Measurements from ENCODE around the gene MACROD2. TPM values are rescaled to one million over a fixed set of nuclear protein-coding genes. Genes with fewer than 3 reads are reported as not detected.

The MACROD2 gene
- total RNA-seq, 1 experiment from 2014 or later = 0.12 TPM

- Histone ChIP-seq H3K4me1 (no peaks in the 10 kb centered on the region), H3K27ac (no peak overlapping the region), H3K27me3 (no peaks in the 10 kb centered on the region), H3K9me3 (replicated peaks) (no peaks in the 10 kb centered on the region), H3K4me3 (no peak overlapping the region), H3K36me3 (no peaks in the 10 kb centered on the region)
- DNase-seq = no peak
Observed at GRCh38 chr20:14821251-14821650, 825.9 kb downstream of the MACROD2 start.

GRCh38 chr20:14824996-14825395 is 829.7 kb downstream of the MACROD2 start:
- no peaks in the 10 kb centered on the region for H3K36me3 ChIP-seq
- no peak overlapping the region for H3K27ac ChIP-seq
- H3K27me3 ChIP-seq = no peaks in the 10 kb centered on the region
- DNase-seq = no peak
- H3K9me3 ChIP-seq (replicated peaks) = no peaks in the 10 kb centered on the region
- no peak overlapping the region for H3K4me3 ChIP-seq
- no peaks in the 10 kb centered on the region for H3K4me1 ChIP-seq

- no peak overlapping the region for H3K4me3 ChIP-seq
Observed at GRCh38 chr20:14826543-14827313, 831.4 kb downstream of the MACROD2 start.

GRCh38 chr20:14828459-14828858 is 833.1 kb downstream of the MACROD2 start:
- no peaks in the 10 kb centered on the region for H3K9me3 ChIP-seq (replicated peaks)
- H3K27ac ChIP-seq = no peak overlapping the region
- no peaks in the 10 kb centered on the region for H3K36me3 ChIP-seq
- H3K4me3 ChIP-seq = no peak overlapping the region
- H3K27me3 ChIP-seq = no peaks in the 10 kb centered on the region
- no peaks in the 10 kb centered on the region for H3K4me1 ChIP-seq
- DNase-seq = no peak

More at GRCh38 chr20:14826543-14827313, 831.4 kb downstream of the MACROD2 start:
- H3K27ac ChIP-seq = no peak overlapping the region
- no peaks in the 10 kb centered on the region for H3K4me1 ChIP-seq
- no peaks in the 10 kb centered on the region for H3K9me3 ChIP-seq (replicated peaks)
- H3K27me3 ChIP-seq = no peaks in the 10 kb centered on the region
- DNase-seq = no peak
- no peaks in the 10 kb centered on the region for H3K36me3 ChIP-seq

- no peaks in the 10 kb centered on the region for H3K9me3 ChIP-seq (replicated peaks)
- no peaks in the 10 kb centered on the region for H3K36me3 ChIP-seq
- no peak for DNase-seq
- no peak overlapping the region for H3K4me3 ChIP-seq
- H3K4me1 ChIP-seq = no peaks in the 10 kb centered on the region
- H3K27ac ChIP-seq = no peak overlapping the region
- no peaks in the 10 kb centered on the region for H3K27me3 ChIP-seq
Observed at GRCh38 chr20:14829906-14830305, 834.6 kb downstream of the MACROD2 start.

GRCh38 chr20:14830466-14830865 is 835.1 kb downstream of the MACROD2 start:
- DNase-seq = no peak
- Histone ChIP-seq H3K4me3 (no peak overlapping the region), H3K9me3 (replicated peaks) (no peaks in the 10 kb centered on the region), H3K27me3 (no peaks in the 10 kb centered on the region), H3K36me3 (no peaks in the 10 kb centered on the region), H3K4me1 (no peaks in the 10 kb centered on the region), H3K27ac (no peak overlapping the region)

- H3K36me3 ChIP-seq = no peaks in the 10 kb centered on the region
- H3K27ac ChIP-seq = no peak overlapping the region
- DNase-seq = no peak
- H3K9me3 ChIP-seq (replicated peaks) = no peaks in the 10 kb centered on the region
- H3K27me3 ChIP-seq = no peaks in the 10 kb centered on the region
- no peak overlapping the region for H3K4me3 ChIP-seq
- no peaks in the 10 kb centered on the region for H3K4me1 ChIP-seq
Observed at GRCh38 chr20:14830899-14831298, 835.6 kb downstream of the MACROD2 start.

GRCh38 chr20:14832630-14833029 is 837.3 kb downstream of the MACROD2 start:
- Histone ChIP-seq H3K4me3 (no peak overlapping the region), H3K9me3 (replicated peaks) (no peaks in the 10 kb centered on the region), H3K27me3 (no peaks in the 10 kb centered on the region), H3K4me1 (no peaks in the 10 kb centered on the region), H3K27ac (no peak overlapping the region), H3K36me3 (no peaks in the 10 kb centered on the region)
- DNase-seq = no peak

- Histone ChIP-seq H3K4me1 (peaks cover 17% of the 10 kb centered on the region), H3K36me3 (no peaks in the 10 kb centered on the region), H3K9me3 (replicated peaks) (no peaks in the 10 kb centered on the region), H3K27ac (peak overlapping the region; percentile 87), H3K27me3 (no peaks in the 10 kb centered on the region), H3K4me3 (peak overlapping the region; percentile 24)
- peak; percentile 63 to 87 for DNase-seq
Observed at GRCh38 chr20:14838663-14839628, 843.6 kb downstream of the MACROD2 start.

GRCh38 chr20:14845199-14846160 is 850.2 kb downstream of the MACROD2 start:
- Histone ChIP-seq H3K36me3 (no peaks in the 10 kb centered on the region), H3K9me3 (replicated peaks) (no peaks in the 10 kb centered on the region), H3K4me1 (peaks cover 9% of the 10 kb centered on the region), H3K4me3 (no peak overlapping the region), H3K27me3 (no peaks in the 10 kb centered on the region), H3K27ac (no peak overlapping the region)
- DNase-seq = peak in 1 of 2 experiments; percentile 29

- Histone ChIP-seq H3K27ac (no peak overlapping the region), H3K36me3 (no peaks in the 10 kb centered on the region), H3K27me3 (no peaks in the 10 kb centered on the region), H3K4me1 (peaks cover 9% of the 10 kb centered on the region), H3K9me3 (replicated peaks) (no peaks in the 10 kb centered on the region), H3K4me3 (no peak overlapping the region)
- DNase-seq = no peak
Observed at GRCh38 chr20:14848806-14849205, 853.5 kb downstream of the MACROD2 start.

GRCh38 chr20:14853079-14853478 is 857.8 kb downstream of the MACROD2 start:
- Histone ChIP-seq H3K36me3 (no peaks in the 10 kb centered on the region), H3K9me3 (replicated peaks) (no peaks in the 10 kb centered on the region), H3K27ac (no peak overlapping the region), H3K4me3 (no peak overlapping the region), H3K27me3 (no peaks in the 10 kb centered on the region), H3K4me1 (0 out of 2 replicates have a peak, but pooled peaks cover 2% of the 10 kb centered on the region)
- no peak for DNase-seq

- no peaks in the 10 kb centered on the region for H3K27me3 ChIP-seq
- H3K9me3 ChIP-seq (replicated peaks) = no peaks in the 10 kb centered on the region
- no peak overlapping the region for H3K27ac ChIP-seq
- 0 out of 2 replicates have a peak, but pooled peaks cover 2% of the 10 kb centered on the region for H3K4me1 ChIP-seq
- H3K4me3 ChIP-seq = no peak overlapping the region
- no peak for DNase-seq
- H3K36me3 ChIP-seq = no peaks in the 10 kb centered on the region
Observed at GRCh38 chr20:14855171-14855570, 859.9 kb downstream of the MACROD2 start.

- Histone ChIP-seq H3K4me1 (0 out of 2 replicates have a peak, but pooled peaks cover 2% of the 10 kb centered on the region), H3K27ac (no peak overlapping the region), H3K36me3 (no peaks in the 10 kb centered on the region), H3K4me3 (no peak overlapping the region), H3K27me3 (no peaks in the 10 kb centered on the region), H3K9me3 (replicated peaks) (no peaks in the 10 kb centered on the region)
- DNase-seq = no peak
Observed at GRCh38 chr20:14859627-14860026, 864.3 kb downstream of the MACROD2 start.
